NCI-H128 (cell line): ENCODE data around the gene CANT1.

ENCODE experiments used
- DNase-seq: peaks from one replicate; lab custom pipeline; 2025; ENCODE audit not compliant: unreplicated experiment; lab: John Stamatoyannopoulos, UW

CANT1 gene

GRCh38 chr17:79009397-79010303 lies at the start of gene CANT1:
TSS of gene CANT1 (minus strand) at chr17:79009764. CDS start at chr17:78997622, 12,142 bp downstream.
- DNase-seq, result peak; percentile 28

GRCh38 chr17:79057737-79058385 lies 48.3 kb upstream of the CANT1 start:
- no peak for DNase-seq

GRCh38 chr17:79055197-79055596 lies 45.6 kb upstream of the CANT1 start:
- DNase-seq, result no peak

- no peak for DNase-seq
Measured at GRCh38 chr17:79054200-79054960, 44.8 kb upstream of the CANT1 start.

DNA sequence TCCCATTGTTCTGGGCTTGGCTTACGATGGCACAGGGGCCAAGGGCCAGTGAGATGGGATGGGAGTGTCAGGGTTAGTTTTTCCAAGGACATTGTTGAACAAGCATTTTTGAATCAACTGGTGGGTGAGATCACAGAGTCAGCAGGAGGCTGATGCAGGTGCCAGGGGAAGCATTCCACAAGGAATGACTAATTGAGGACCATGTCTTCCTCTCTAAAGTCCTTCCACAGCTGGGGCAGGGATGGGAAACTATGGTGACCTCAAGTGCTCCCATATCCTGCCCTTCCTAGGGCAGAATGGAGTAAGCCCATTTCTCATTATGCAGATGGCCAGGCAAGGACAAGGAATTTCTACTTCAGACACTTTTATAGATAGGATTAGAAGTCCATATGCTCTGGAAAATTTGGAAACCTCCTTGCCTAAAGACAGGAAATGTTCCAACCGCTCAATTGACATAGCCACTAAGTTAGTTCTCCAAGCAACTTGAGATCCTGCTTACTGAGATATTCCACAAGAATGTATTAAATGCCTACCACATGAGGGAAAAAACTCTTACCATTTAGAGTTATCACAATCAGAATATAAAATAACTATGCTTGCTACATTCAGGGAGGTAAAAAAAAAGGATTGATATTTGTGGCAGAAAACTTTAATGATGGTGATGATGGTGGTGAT lies 43.8 kb upstream of the CANT1 start:
- DNase-seq, result no peak

- DNase-seq, result no peak
Measured at GRCh38 chr17:79052131-79052530, 42.6 kb upstream of the CANT1 start.

- DNase-seq, result no peak
Measured at GRCh38 chr17:79051306-79051705, 41.7 kb upstream of the CANT1 start.

DNA sequence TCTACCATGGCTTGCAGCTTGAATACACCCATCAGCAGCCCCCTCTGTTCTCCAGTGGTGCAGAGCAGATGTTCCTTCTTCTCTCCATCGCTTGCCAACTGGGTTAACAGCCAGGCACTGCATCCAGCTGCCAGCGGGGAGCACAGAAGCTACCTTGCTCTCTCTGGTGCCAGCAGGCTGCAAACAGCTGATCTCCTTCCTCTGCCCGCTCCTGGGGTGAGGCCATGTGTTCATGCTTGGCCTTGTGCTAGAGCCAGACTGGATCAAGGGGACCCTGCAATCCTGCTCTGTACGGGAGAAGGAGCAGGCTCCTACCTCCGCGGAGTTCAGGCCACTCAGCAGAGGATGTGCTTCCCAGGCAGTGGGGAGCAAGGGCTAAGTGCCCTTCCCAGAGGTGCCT lies 41.0 kb upstream of the CANT1 start:
- no peak for DNase-seq

- DNase-seq, result no peak
Measured at GRCh38 chr17:79049821-79050220, 40.3 kb upstream of the CANT1 start.

- DNase-seq, result no peak
Measured at GRCh38 chr17:79048826-79049755, 39.5 kb upstream of the CANT1 start.

- DNase-seq, result no peak
Measured at GRCh38 chr17:79047923-79048825, 38.6 kb upstream of the CANT1 start.

DNA sequence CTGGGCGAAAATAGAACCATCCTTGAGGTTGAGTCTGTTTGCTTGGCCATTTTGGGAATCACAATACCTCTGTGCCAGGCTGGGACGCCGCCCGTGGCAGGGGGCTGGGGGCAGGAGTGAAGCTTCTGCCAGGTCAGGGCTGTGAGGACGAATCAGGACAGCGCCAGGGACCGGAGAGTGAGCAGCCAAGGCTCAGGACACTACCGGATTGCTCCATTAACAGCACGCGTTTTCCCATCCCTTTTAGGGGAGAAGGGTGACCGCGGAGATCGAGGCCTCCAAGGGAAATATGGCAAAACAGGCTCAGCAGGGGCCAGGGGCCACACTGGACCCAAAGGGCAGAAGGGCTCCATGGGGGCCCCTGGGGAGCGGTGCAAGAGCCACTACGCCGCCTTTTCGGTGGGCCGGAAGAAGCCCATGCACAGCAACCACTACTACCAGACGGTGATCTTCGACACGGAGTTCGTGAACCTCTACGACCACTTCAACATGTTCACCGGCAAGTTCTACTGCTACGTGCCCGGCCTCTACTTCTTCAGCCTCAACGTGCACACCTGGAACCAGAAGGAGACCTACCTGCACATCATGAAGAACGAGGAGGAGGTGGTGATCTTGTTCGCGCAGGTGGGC lies 37.8 kb upstream of the CANT1 start:
- DNase-seq, result no peak

DNA sequence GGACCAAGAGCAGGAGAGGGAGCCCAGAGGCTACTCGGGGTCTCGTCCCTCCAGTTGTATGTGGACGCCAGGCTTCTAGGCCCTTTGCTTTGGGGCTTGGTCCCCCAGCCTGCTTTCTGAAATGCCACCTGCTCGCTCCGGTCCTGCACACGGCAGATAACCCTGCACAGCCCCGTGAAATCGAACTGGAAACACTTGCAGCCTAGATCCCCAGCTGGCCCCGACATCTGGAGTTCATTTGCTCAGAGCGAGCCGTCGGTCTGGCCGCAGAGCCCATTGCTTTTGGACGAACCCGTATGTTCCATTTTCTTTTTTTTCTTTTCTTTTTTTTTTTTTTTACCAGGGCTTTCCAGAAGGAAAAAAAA lies 37.3 kb upstream of the CANT1 start:
- DNase-seq, result no peak

- DNase-seq, result no peak
Measured at GRCh38 chr17:79046197-79046915, 36.8 kb upstream of the CANT1 start.

DNA sequence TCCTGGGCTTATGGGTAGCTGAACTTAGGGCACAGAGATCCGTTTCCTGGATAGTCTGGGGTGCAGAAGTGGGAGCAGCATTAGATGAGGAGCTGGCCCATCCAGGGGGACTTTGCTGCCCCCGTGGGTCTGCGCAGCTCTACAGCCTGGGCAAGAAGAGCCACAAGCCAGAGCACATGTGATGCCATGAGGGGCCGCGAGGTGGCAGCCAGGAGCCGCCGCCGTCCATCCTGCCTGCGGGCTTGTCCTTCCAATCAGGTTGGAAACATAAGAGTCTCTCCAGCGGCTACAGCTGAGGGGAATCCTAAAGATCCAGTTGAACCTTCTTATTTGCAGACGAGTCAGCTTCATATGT lies 36.3 kb upstream of the CANT1 start:
- no peak for DNase-seq

DNA sequence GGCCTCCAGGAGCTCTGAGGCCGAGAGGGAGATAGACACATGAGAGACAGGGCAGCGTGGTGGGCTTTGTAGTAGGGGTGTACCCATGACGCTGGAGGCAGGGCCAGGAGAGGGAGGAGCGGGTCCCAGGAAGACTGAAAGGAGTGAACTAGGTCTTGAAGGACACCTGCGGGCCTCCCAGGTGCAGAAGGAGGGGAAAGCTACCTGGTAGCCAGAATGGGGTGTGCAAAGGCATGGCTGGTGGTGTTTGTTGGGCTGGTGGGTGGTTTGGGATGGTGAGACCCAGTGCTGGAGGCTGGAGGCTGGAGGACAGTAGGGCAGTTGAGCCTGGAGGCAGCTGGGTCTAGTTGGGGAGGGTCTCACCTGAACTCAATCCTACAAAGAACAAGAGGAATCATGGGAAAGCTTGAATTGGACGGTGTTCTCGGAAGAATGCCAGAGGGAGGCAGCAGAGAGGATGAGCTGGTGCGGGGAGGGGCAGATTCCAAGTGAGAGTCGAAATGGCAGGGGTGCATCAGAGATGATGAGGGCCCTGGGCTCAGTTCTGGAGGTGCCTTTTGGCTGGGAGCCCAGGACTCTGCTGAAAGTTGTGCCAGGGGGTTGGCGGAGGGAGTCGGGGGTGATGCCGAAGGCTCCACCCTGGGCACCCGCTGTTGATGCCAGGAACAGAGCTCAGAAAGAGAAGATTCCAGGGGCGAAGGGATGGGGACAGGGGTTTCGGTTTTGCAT lies 35.6 kb upstream of the CANT1 start:
- no peak for DNase-seq

DNA sequence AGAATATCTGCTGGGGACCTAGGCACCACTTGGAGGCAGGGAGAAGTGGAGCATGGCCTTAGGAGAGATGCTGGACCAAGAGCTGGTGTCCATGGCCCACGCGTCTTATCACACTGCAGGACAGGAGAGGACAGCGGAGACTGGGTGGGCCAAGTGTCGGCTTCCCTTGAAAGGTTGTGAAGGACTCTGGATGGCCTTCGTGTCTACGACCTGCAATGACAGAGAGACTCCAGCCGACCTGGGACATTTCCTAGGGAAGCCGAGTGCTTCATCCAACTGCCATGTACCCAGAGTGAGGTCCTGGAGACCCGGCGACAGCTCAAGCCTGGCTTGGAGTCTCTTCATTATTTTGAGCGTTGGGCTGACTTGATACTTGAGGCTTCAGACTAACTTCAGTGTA lies 34.9 kb upstream of the CANT1 start:
- no peak for DNase-seq
